ENCODE results near the gene CNDP1.

CNDP1 gene

GRCh38 chr18:74507097-74507881 lies 27.0 kb upstream of the CNDP1 start:
- no peak for DNase-seq

GRCh38 chr18:74507927-74508326 lies 26.4 kb upstream of the CNDP1 start:
- DNase-seq: no peak

GRCh38 chr18:74508366-74508765 lies 25.9 kb upstream of the CNDP1 start:
- no peak for DNase-seq

- DNase-seq: no peak
Measured at GRCh38 chr18:74508821-74509225, 25.5 kb upstream of the CNDP1 start.

GRCh38 chr18:74509856-74510769 lies 24.2 kb upstream of the CNDP1 start:
- no peak for DNase-seq

- no peak for DNase-seq
Measured at GRCh38 chr18:74510770-74511095, 23.6 kb upstream of the CNDP1 start.

GRCh38 chr18:74511823-74512222 lies 22.5 kb upstream of the CNDP1 start:
- DNase-seq: no peak

- no peak for DNase-seq
Measured at GRCh38 chr18:74512321-74513053, 21.8 kb upstream of the CNDP1 start.

- no peak for DNase-seq
Measured at GRCh38 chr18:74513149-74513882, 21.0 kb upstream of the CNDP1 start.

GRCh38 chr18:74513883-74514205 lies 20.5 kb upstream of the CNDP1 start:
- no peak for DNase-seq

- no peak for DNase-seq
Measured at GRCh38 chr18:74514860-74515495, 19.3 kb upstream of the CNDP1 start.

GRCh38 chr18:74515620-74516231 lies 18.6 kb upstream of the CNDP1 start:
- no peak for DNase-seq

GRCh38 chr18:74516271-74517235 lies 17.7 kb upstream of the CNDP1 start:
- DNase-seq: no peak

- DNase-seq: no peak
Measured at GRCh38 chr18:74517236-74517630, 17.1 kb upstream of the CNDP1 start.

- no peak for DNase-seq
Measured at GRCh38 chr18:74518456-74519295, 15.6 kb upstream of the CNDP1 start.

- DNase-seq: no peak
Measured at GRCh38 chr18:74519320-74520095, 14.8 kb upstream of the CNDP1 start.

GRCh38 chr18:74520096-74520833 lies 14.0 kb upstream of the CNDP1 start:
- DNase-seq: no peak

GRCh38 chr18:74521068-74521725 lies 13.1 kb upstream of the CNDP1 start:
- DNase-seq: no peak

Data from CD4-positive, alpha-beta T cell treated with Interferon gamma for 1 hour (primary cell).